T47D (cell line): ENCODE results near the gene RPP40.

Experiments used
- DNase-seq, 2 experiments: peaks; one replicate each; pipeline versions ENCODE4 v3.0.0 to v3.0.0-alpha.2; 2011 to 2012; ENCODE audit warnings: low read depth in 1 of 2, low spot score in 1 of 2
- JUND ChIP-seq: IDR thresholded peaks from 2 replicates; pipeline ENCODE4 v1.6.1; 2012; ENCODE audit warnings: low read depth
- in situ Hi-C: cut with HindIII; loops from 2 replicates; pipeline ENCODE4 v1.10.0; 2016; ENCODE audit warnings: low sequenced_read_pairs, low pct_unique_long_range_greater_than_20kb

Gene RPP40

GRCh38 chr6:4957521-4958231, 46.2 kb downstream of the RPP40 start:
- DNase-seq, result peak; percentile 32 to 46
- TF ChIP-seq JUND, result no peak

GRCh38 chr6:4956625-4957024, 47.2 kb downstream of the RPP40 start:
- in situ Hi-C loops, result no loop called here
- no peak for DNase-seq
- TF ChIP-seq JUND, result no peak

More at GRCh38 chr6:4957521-4958231, 46.2 kb downstream of the RPP40 start:
- in situ Hi-C loops, result no loop called here

GRCh38 chr6:4953440-4953839, 50.4 kb downstream of the RPP40 start:
- in situ Hi-C loops, result no loop called here
- TF ChIP-seq JUND, result no peak
- DNase-seq, result no peak

- TF ChIP-seq JUND, result no peak
- no peak for DNase-seq
- in situ Hi-C loops, result no loop called here
Observed at GRCh38 chr6:4950836-4951533, 52.9 kb downstream of the RPP40 start.

GRCh38 chr6:4950076-4950475, 53.8 kb downstream of the RPP40 start:
- TF ChIP-seq JUND, result no peak
- in situ Hi-C loops, result no loop called here
- no peak for DNase-seq

- in situ Hi-C loops, result no loop called here
- no peak for TF ChIP-seq JUND
- DNase-seq, result no peak
Observed at GRCh38 chr6:4948781-4949450, 54.9 kb downstream of the RPP40 start.

- DNase-seq, result no peak
- in situ Hi-C loops, result no loop called here
- no peak for TF ChIP-seq JUND
Observed at GRCh38 chr6:4947716-4948115, 56.1 kb downstream of the RPP40 start.

GRCh38 chr6:4946521-4946920, 57.3 kb downstream of the RPP40 start:
- TF ChIP-seq JUND, result no peak
- DNase-seq, result no peak
- in situ Hi-C loops, result no loop called here
